Globus pallidus (tissue), 1 donor: ENCODE data around the gene SUGCT.
"Not testable (repeated sequence)": the region's sequence is repeated elsewhere in the genome, so short reads cannot be mapped to it uniquely, and the experiment has no call there.

Experiments used
- DNase-seq: peaks from one replicate; pipeline ENCODE4 v3.0.0-alpha.2; 2015; ENCODE audit warnings: low spot score

SUGCT gene

GRCh38 chr7:40627361-40627760 is 492.6 kb downstream of the SUGCT start:
- not testable (repeated sequence) for DNase-seq

- no peak for DNase-seq
These were observed 495.1 kb downstream of the SUGCT start for GRCh38 chr7:40629891-40630290.

GRCh38 chr7:40634118-40634517 is 499.3 kb downstream of the SUGCT start:
- no peak for DNase-seq

GRCh38 chr7:40638545-40639320 is 503.9 kb downstream of the SUGCT start:
- no peak for DNase-seq

GRCh38 chr7:40640566-40640965 is 505.8 kb downstream of the SUGCT start:
- DNase-seq, result no peak

GRCh38 chr7:40641701-40642100 is 506.9 kb downstream of the SUGCT start:
- DNase-seq, result no peak

- DNase-seq, result no peak
These were observed 508.9 kb downstream of the SUGCT start for GRCh38 chr7:40643664-40644063.

GRCh38 chr7:40644454-40645188 is 509.8 kb downstream of the SUGCT start:
- no peak for DNase-seq

GRCh38 chr7:40645197-40645596 is 510.4 kb downstream of the SUGCT start:
- DNase-seq, result no peak

- no peak for DNase-seq
These were observed 511.9 kb downstream of the SUGCT start for GRCh38 chr7:40646717-40647116.

GRCh38 chr7:40647719-40648118 is 512.9 kb downstream of the SUGCT start:
- DNase-seq, result no peak

GRCh38 chr7:40649247-40649646 is 514.4 kb downstream of the SUGCT start:
- DNase-seq, result no peak

- not testable (repeated sequence) for DNase-seq
These were observed 516.1 kb downstream of the SUGCT start for GRCh38 chr7:40650903-40651302.

GRCh38 chr7:40654171-40654570 is 519.4 kb downstream of the SUGCT start:
- DNase-seq, result no peak

GRCh38 chr7:40655426-40655825 is 520.6 kb downstream of the SUGCT start:
- no peak for DNase-seq

- no peak for DNase-seq
These were observed 521.5 kb downstream of the SUGCT start for GRCh38 chr7:40656349-40656748.

GRCh38 chr7:40658729-40659128 is 523.9 kb downstream of the SUGCT start:
- DNase-seq, result no peak

- DNase-seq, result no peak
These were observed 524.4 kb downstream of the SUGCT start for GRCh38 chr7:40659231-40659630.

- no peak for DNase-seq
These were observed 538.5 kb downstream of the SUGCT start for GRCh38 chr7:40673285-40673684.

GRCh38 chr7:40674316-40674715 is 539.5 kb downstream of the SUGCT start:
- no peak for DNase-seq

- DNase-seq, result no peak
These were observed 540.9 kb downstream of the SUGCT start for GRCh38 chr7:40675741-40676140.

- no peak for DNase-seq
These were observed 541.4 kb downstream of the SUGCT start for GRCh38 chr7:40676221-40676620.

- no peak for DNase-seq
These were observed 545.9 kb downstream of the SUGCT start for GRCh38 chr7:40680657-40681056.

- DNase-seq, result no peak
These were observed 547.9 kb downstream of the SUGCT start for GRCh38 chr7:40682696-40683095.
